Activated CD8-positive, alpha-beta memory T cell treated with anti-CD3 and anti-CD28 coated beads, Interleukin-2, amount 50 U/mL, for 4 hours (primary cell): Measurements from ENCODE around the gene NADSYN1.

Experiments used
- DNase-seq: peaks from one replicate; pipeline ENCODE4 v3.0.0-alpha.2; 2020

NADSYN1 gene

DNA sequence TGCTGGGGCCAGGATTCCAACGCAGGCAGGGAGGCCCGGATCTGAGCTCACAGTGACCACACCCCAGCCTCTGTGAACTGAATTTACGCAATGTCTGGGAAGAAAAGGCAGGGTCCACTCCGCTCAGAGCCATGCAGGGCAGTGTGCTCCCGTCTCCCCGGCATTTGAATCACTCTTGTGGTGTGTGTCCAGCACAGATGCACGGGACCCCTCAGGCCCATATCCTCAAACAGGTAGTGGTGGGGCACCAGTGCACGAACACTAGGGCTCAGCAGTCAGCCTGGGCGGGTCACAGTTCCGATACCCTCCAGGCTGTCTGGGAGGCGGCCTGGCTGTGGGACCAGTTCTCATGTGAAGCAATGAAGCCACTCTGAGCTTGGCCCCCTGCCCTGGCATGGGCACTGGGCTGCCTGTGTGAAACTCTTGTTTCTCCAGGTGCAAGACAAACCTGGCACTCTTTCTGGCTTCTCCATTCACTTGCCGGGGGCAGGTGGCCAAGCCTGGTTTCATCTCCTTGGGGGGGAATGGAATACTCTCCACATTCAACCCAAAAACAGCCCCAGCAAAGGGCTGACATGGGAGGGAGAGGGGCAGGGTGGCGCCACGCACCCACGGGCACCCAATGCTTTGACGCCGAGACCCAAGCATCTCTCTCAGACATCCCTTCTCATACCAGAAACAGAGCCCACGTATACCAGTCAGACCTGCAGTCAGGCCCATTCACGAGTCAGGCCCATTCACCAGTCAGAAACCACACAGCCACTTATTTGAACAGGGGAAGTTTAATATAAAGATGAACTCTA lies 19.2 kb upstream of the NADSYN1 start:
- no peak for DNase-seq

DNA sequence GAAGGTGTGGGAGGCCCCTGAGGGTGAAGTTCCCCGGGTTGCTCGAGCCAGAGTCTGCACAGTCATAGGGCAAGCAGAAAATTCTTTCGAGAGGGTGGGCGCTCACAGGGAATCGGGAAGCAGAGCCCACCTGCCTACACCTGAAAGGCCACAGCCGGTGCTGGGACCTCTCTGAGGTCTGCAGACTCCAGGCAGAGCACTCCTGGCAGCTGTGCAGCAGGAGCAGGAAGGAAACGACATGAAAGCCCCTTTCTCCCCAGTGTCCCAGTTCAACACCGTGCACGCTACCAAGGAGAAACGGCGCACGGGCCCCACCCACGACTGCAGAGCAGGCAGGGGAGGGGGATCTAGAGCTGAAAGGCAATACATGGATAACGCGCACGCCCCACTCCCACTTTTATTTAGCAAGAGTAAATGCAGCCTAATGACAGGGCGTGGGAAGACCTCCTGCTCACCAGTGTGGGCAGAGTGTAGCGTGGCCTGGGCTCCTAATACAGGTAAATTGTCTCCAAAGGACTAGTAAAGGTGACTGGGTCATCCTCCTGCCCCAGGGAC lies 18.4 kb upstream of the NADSYN1 start:
- DNase-seq: no peak

DNA sequence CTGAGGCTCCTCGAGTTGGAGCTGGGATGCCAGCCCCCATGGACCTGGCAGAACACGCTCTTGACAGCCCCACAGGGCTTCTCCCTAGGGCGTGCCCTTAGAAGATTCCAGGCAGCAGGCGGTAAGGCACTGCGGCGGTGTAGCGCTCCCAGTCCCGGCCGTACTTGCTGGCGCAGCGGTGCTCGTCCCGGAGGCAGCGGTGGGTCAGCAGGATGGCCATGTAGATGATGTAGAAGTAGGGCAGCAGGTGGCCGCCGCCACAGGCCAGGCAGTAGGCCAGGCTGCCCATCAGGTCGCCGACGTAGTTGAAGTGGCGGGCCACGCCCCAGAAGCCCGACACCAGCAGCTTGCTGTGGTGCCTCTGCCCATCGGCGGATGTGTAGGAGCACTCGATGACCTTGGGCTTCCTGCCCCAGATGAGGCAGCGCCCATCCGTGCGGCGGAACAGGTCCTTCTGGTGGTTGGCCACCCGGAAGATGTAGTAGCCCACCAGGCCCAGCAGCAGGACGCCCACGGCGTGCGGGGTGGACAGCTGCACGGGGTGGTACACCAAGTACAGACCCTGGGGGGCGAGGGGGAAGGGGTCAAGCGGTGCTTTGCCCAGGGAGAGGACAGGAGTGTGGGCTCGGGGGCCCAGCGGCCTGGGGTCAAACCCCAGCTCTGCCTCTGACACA lies 17.6 kb upstream of the NADSYN1 start:
- DNase-seq: no peak

DNA sequence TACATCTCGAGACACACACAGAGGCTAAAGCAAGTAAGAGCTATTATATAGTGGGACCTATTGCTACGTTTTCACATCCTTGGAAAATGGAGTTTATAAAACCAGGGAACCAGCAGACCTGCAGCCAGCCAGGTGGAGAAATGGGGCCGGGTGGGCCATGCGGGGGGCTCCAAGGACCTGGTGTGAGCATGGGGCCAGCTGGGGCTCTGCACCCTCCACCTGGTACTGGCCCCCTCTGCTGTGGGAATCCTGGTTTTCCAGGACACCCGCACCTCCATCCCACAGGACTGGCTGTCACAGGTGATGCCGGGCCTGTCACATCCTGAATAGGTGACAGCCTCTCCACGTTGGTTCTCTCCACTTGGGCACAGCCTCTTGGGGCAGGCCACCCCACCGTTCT lies 16.1 kb upstream of the NADSYN1 start:
- no peak for DNase-seq

DNA sequence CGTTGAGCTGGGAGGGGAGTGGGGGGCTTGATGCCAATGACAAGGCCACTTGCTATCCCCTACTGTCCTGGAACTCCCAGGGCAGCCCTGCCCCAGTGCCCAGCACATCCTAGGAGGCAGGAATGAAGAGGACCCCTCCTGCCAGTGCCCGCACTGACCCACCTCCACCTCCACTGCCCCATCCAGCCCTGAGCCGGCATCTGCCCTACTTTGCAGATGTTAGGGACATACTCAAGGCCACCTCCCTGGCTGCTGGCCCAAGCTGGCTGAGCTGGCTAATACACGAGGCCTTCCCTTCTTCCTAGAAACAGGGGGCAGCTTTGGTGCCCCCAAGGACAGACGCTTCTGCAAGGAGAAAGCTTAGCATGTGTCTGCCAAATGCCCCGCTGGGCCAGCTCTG lies 15.6 kb upstream of the NADSYN1 start:
- DNase-seq: no peak

DNA sequence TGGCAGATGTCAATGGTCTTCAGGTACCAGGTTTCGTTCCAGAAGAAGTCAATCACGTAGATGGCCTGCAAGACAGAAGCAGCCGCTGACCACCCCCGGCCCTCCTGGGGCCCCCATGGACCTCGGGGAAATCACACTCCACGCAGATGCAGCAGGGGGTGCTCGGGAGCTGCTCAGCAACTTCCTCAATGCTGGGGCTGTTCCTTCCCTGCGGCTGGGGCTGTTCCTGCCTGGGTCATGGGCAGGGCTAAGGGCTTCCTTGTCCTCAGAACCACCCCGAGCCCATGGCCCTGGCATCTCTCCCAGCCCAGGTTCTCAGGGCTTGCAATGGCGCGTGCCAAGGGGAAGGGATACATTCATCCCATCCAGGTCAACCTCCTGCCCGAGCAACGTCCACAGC lies 15.1 kb upstream of the NADSYN1 start:
- DNase-seq: no peak

DNA sequence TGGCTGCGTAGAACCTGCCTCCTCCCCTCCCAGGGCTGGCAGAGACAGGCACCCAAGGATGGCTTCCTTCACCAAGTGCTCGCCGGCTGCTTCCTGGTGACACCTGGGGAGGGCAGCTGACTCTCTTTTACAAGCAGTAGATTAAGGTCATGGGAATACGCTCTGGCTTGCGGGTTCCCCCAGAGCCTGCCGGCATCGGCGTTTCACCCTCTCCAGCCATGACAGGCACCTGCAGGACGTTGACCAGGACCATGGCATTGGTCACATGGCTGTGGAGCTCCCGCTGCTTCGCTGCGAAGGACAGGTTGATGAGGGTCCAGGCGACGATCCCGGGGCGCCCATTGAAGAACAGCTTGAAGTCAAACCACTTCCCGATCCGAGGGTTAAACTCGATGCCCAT lies 14.4 kb upstream of the NADSYN1 start:
- no peak for DNase-seq

DNA sequence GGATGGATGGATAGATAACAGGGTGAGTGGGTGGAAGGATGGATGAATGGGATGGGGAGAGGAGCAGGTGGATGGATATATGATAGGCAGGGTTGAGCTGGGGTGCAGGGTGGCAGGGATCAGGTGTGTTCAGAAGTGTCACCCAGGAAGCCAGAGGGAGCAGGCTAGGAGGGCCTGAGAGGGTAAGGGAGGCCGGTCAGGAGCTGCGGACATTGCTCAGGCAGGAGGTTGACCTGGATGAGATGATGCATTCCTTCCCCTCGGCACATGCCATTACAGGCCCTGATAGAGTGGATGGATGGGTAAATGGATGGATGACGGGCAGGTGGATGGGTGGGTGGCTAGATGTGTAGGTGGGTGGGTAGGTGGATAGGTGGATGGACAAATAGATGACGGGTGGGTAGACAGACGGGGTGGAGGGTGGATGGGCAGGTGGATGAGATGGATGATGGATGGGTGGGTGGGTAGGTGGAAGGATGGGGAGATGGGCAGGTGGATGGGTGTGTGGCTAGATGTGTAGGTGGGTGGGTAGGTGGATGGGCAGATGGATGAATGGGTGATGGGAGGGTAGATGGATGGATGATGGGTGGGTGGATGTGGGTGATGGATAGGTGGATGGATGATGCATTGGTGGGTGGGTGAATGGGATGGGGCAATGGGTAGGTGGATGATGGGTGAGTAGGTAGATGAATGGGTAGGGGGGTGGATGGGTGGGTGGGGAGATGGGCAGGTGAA lies 12.8 kb upstream of the NADSYN1 start:
- DNase-seq: no peak

DNA sequence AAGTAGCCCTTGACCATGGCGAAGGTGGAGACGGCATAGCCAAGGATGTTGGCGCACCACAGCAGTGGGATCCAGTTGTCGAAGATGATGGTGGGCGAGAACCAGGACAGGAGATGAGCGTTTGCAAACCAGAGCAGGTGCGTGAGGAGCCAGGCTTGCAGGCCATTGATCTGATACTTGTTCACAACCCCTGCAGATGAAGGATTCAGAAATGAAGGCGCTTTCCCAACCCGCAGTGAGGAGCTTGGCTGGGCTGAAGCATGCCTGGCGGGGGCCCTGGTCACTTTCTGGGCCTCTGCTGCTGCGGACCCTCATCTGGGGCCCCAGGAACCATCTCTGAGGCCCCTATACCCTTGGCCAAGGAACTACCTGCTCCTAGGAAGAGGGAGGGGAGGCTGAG lies 11.8 kb upstream of the NADSYN1 start:
- DNase-seq: no peak

DNA sequence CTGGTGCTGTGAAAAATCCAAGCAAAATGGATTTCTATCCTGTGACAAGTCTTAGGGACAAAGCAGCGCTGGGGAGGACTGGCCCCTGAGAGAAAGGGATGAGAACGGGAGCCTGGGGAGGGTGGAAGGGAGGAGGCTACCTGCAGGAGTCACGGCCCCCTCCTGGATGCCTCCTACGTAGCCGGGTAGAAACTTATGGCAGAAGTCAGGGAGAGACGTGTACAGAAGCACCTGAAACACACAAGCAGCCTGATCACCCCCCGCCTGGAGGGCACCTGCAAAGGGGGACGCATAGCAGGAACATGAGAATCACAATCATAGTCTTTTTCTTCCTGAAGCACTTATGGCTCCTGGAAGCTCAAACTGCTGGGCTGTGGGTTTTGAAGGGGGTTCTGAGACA lies 10.9 kb upstream of the NADSYN1 start:
- no peak for DNase-seq

DNA sequence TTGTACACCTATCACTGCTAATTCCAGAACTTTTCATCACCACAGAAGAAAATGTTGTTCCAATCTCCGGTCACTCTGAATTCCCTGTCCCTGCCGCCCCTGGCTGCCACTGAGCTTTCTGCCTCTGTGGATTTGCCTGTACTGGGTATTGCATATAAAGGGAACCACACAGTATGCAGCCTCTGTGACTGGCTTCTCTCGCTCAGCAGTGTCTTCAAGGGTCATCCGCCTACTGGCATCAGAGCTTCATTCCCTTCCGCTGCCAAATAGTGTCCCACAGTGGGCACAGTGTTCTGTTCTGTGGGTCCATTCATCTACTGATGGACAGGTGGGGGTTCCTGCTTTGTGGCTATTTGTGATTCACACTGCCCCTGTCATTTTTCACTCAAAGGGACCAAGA lies 10.1 kb upstream of the NADSYN1 start:
- no peak for DNase-seq

DNA sequence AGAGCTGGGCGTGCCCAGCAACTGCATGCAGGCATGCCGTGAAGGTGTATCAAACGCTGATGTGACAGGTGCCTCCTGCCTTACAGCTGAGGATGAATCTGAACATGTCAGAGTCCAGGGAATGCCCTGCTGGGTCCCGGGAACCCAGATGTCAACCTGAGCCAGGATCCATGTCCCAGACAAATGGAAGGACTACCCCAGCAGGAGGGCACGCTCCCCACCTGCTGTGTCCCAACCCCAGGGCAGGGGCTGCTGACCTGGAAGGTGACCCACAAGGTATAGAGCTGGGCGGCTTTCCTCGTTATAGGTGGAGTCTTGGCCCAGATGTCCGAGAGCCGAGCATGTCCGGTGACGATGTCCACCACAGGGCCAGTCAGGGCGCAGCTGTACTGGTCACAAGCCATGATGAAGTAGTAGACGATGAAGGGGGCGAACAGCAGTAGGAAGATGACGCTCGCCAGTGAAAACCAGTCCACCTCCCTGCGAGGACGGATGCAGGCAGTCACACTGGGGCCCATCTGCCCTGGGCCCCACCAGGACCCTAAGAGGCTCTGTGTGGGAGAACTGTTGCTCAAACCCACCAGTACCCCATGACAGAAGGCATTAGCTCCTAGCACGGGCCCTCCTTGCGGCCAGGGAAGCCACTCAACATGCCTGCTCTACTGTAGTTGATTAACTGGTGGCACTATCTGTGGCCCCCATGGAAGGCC lies 9.1 kb upstream of the NADSYN1 start:
- no peak for DNase-seq

DNA sequence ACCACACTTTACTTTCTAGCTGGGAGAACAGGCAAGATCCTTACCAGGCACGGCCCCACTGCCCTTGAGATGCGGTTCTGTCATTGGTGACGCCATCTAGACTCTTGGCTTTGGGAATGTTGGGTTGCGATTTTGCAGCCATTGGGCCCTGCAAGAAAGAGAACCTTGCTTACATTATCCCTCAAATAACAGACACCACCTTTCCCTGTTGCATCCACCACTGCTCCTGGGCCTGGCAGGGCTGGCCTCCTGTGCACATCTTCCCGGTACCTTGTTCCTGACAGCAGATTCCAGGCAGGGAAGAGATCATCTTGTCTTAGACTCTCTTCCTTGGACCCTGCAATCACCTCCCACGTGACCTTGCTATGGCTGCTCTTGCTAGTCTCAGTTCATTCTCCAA lies 8.2 kb upstream of the NADSYN1 start:
- no peak for DNase-seq

DNA sequence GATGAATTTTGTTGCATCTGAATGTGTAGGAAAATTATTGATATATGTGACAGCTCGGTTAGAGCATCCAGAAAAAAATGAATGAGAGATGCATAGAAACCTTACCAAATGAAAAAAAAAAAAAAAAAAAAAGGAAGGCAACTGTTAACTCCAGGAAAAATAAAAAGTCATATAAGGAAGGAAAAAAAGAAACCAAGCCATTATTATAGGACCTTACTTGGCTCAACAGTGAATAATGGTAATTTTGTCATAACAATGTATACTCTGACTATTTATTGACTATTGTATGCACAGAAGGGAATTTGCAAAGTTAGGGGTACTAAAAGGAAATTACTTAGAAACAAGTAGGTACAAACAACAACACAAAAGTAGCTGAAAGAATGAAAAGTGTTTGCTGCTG lies 6.9 kb upstream of the NADSYN1 start:
- DNase-seq: no peak

DNA sequence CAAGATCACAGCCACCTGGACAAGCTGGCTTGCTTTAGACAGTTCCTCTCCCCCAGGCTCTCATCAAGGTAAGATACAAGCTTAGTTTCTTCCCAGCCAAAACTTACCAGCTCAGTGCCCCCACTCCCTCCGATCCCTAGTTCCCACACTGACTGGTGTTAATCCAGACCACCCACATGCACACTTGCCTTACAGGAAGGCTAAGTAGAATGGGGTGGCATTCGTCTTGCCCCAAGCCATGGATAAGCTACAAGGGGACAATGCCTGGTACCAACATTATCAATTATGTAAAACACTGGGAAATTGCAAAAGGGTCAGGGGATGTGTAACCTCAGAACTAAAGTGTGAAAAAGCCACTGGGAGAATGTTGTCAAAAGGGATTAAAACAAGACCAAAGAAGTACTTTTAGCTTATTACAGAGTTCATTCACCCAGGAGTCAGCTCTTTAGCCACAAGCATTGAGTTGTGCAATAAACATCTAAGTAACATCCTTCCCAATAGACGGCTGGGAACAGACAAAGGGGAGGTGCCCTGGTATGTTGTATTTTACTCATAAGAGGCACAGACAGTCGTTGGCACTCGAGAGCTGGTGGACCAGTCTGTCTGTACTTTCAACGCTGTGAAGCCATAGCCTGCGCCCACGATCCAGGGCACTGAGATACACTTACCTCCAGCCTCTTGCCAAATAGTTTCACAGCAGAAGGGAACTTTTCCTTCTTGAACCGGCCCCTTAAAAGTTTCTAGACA lies 5.9 kb upstream of the NADSYN1 start:
- no peak for DNase-seq

DNA sequence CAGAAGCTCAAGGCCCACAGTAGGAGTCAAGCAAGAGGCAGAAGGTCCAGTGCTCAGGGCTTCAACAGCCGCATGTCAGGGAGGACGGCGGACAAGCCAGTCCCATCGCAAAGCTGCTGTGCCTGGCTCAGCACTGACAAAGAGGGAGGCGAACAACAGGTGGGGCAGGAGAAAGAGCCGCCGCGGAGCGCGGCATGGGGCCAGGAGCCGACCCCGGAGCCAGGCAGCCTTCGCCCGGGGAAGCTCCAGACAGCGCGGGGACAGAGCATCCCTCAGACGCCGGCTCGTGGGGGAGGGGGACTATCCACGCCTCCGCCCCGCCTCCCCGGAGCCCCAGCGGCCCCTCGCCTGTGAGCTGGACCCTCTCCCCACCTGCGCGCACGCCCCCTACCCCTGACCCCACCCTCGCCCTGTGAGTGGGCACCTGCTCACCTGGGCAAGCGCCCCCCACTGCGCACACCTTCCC lies 5.2 kb upstream of the NADSYN1 start:
- DNase-seq: peak; percentile 53

DNA sequence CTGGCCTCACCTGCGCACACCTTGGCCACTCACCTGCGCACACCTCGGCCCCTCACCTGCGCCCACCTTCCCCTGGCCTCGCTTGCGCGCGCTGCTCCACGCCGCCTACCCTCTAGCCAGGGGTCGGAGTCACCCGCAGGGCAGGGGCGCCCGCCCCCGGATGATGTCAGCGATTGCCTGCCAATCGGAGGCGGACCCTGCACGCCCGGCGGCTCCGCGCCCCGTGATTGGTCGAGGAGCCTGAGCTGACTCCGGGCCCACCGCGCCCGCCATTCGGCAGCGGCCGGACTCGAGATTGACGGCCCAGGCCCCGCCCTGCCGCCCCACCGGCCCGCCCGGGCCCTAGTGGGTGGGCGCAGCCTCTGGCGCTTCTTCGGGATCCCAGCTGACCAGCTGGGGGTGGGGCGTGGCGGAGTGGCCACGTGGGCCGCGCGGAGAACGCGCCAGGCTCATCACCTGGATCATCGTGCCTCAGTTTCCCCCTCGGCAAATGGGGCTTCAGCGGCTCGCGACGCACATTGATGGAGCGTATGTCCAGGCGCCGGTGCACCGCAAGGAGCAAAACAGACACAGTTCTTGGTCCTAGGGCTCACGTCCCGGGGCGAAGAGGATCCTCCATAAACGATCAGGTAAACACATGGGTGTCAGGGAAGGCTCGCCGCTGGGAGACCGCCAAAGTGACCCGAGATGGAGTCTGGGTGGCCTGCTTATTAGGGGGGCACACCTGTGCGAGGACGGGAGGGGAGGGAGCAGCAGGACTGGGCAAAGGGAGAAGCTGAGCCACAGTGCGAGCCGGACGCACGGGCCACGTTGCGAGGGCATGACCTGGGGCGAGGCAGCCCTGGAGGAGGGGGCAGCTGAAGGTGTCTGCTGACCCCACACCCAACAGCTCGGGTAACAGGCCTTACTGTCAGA lies 4.5 kb upstream of the NADSYN1 start, which contains the start of gene DHCR7:
Gene DHCR7 (minus strand): TSS at position 137 of the 915 bp plus-strand sequence. CDS start 3,441 bp downstream, outside the sequence.
- peak; percentile 95 for DNase-seq

DNA sequence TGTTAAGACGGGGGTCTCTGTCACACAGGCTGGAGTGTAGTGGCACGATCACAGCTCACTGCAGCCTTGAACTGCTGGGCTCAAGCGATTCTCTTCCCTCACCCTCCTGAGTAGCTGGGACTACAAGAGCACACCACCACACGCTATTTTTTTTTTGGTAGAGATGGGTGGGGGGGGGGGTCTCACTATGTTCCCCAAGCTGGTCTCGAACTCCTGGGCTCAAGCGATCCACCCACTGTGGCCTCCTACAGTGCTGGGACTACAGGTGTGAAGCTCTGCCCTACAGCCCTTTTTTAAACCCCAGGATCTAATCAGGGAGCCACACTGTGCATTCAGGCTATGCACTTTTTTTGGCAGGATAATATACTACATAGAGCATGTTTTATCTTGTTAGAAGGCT lies 3.4 kb upstream of the NADSYN1 start:
- DNase-seq: no peak

DNA sequence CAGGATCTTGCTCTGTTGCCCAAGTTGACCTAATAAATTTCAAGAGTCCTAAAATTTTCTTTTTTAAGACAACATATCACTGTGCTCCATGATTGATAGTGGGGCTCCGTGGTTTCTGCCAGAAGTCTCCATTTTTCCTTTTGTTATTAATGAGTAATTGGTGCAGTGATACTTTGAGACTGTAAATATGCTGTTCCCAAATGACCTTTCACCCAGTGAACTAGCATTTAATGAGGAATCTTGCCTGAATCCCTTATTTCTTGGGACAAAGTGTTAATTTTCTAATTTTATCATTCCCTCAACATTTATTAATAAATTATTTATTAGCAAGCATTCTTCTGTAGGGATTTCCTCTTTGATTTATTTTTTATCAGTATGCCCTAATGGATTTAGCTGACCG lies 2.5 kb upstream of the NADSYN1 start:
- DNase-seq: no peak

DNA sequence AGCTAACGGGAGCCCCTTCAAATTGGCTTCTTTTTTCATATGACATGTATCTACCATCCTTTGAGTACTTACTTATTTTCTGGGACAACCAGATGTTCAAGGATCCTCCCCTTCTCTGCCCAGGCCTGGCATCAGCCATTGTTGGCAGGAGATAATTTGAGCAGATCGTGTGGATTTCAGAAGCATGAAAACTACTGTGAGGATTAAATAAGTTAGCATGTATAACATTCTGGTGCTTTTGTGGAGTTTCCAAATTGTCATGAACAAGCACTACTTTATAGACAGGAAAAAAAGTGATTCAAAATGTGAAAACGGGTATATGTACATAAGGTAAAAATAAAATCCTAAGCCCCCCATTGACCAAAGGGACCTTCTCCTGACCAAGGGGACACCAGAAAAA lies 2.1 kb upstream of the NADSYN1 start:
- DNase-seq: no peak
